ENCODE results near the gene PTPRE.

- TF ChIP-seq, protein P1, sequence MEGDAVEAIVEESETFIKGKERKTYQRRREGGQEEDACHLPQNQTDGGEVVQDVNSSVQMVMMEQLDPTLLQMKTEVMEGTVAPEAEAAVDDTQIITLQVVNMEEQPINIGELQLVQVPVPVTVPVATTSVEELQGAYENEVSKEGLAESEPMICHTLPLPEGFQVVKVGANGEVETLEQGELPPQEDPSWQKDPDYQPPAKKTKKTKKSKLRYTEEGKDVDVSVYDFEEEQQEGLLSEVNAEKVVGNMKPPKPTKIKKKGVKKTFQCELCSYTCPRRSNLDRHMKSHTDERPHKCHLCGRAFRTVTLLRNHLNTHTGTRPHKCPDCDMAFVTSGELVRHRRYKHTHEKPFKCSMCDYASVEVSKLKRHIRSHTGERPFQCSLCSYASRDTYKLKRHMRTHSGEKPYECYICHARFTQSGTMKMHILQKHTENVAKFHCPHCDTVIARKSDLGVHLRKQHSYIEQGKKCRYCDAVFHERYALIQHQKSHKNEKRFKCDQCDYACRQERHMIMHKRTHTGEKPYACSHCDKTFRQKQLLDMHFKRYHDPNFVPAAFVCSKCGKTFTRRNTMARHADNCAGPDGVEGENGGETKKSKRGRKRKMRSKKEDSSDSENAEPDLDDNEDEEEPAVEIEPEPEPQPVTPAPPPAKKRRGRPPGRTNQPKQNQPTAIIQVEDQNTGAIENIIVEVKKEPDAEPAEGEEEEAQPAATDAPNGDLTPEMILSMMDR (conservative IDR thresholded peaks at IDR 0.05 in 1 of 2, IDR thresholded peaks at IDR 0.05 in 1 of 2; ENCODE audit: extremely low read depth in 1 of 2, insufficient read depth in 1 of 2, low read depth in 1 of 2, low read length in 2 of 2): no peak
- TF ChIP-seq EZH2 (IDR thresholded peaks at IDR 0.05; ENCODE audit: borderline replicate concordance, low read length): no peak
These were observed 33.9 kb upstream of the PTPRE start for GRCh38 chr10:127872871-127873600.
